GM12878 (cell line): Measurements from ENCODE around the gene SERPINB8. TPM values are rescaled to one million over a fixed set of nuclear protein-coding genes. Genes with fewer than 3 reads are reported as not detected.

Experiments
- BCL11A ChIP-seq: IDR thresholded peaks from 2 replicates; pipeline ENCODE4 v1.6.1; 2011; ENCODE audit warnings: low read depth, low read length
- BCL3 ChIP-seq: IDR thresholded peaks from 2 replicates; pipeline ENCODE4 v1.6.1; 2011; ENCODE audit warnings: borderline replicate concordance, low read depth, mild to moderate bottlenecking, moderate library complexity, low read length; ENCODE audit not compliant: insufficient read depth, poor library complexity, severe bottlenecking
- CBFB ChIP-seq: IDR thresholded peaks from 2 replicates; pipeline ENCODE4 v1.6.1; 2016; ENCODE audit warnings: antibody characterized with exemption, low read depth
- EZH2 ChIP-seq: IDR thresholded peaks from 2 replicates; pipeline ENCODE4 v1.6.1; 2012; ENCODE audit warnings: low read depth, mild to moderate bottlenecking, control low read depth, inconsistent platforms, low read length, borderline replicate concordance; ENCODE audit not compliant: control insufficient read depth
- FOXM1 ChIP-seq: IDR thresholded peaks from 2 replicates; pipeline ENCODE4 v1.6.1; 2012; ENCODE audit warnings: low read depth, mild to moderate bottlenecking, inconsistent platforms, low read length, moderate library complexity
- MEF2A ChIP-seq: IDR thresholded peaks from 2 replicates; pipeline ENCODE4 v1.6.1; 2011; ENCODE audit warnings: low read depth, mild to moderate bottlenecking, low read length, moderate library complexity; ENCODE audit not compliant: insufficient read depth
- NFIC ChIP-seq: IDR thresholded peaks from 2 replicates; pipeline ENCODE4 v1.6.1; 2012; ENCODE audit warnings: low read depth, mild to moderate bottlenecking, inconsistent platforms, low read length, moderate library complexity
- NR2F1 ChIP-seq: fragments of 450-650 bp; conservative IDR thresholded peaks from 2 replicates; pipeline ENCODE4 v1.6.1; 2017; ENCODE audit warnings: mild to moderate bottlenecking
- PML ChIP-seq: IDR thresholded peaks from 2 replicates; pipeline ENCODE4 v1.6.1; 2012; ENCODE audit warnings: low read length, inconsistent platforms
- RAD51 ChIP-seq: fragments of 450-650 bp; IDR thresholded peaks from 2 replicates; pipeline ENCODE4 v1.6.1; 2016; ENCODE audit warnings: moderate library complexity, mild to moderate bottlenecking, inconsistent platforms
- RBBP5 ChIP-seq: fragments of 200-600 bp; sonication (generic); conservative IDR thresholded peaks from 2 replicates; pipeline ENCODE4 v1.6.1; 2016
- RCOR1 ChIP-seq: conservative IDR thresholded peaks from 2 replicates; pipeline ENCODE4 v1.6.1; 2012; ENCODE audit warnings: low read depth, low read length, improper control_type of control experiment
- RFX5 ChIP-seq: IDR thresholded peaks from 2 replicates; pipeline ENCODE4 v1.6.1; 2011; ENCODE audit warnings: low read depth, low read length, improper control_type of control experiment
- SMAD5 ChIP-seq: IDR thresholded peaks from 2 replicates; pipeline ENCODE4 v1.6.1; 2016; ENCODE audit warnings: antibody characterized with exemption, low read depth
- SREBF2 ChIP-seq: IDR thresholded peaks from 2 replicates; pipeline ENCODE4 v1.6.1; 2012; ENCODE audit warnings: mild to moderate bottlenecking, low read length
- TCF3 ChIP-seq: IDR thresholded peaks from 2 replicates; pipeline ENCODE4 v1.6.1; 2012; ENCODE audit warnings: low read depth, mild to moderate bottlenecking, low read length, borderline replicate concordance; ENCODE audit not compliant: insufficient read depth
- ZBTB33 ChIP-seq: fragments of 450-650 bp; IDR thresholded peaks from 2 replicates; pipeline ENCODE4 v1.6.1; 2017; ENCODE audit warnings: mild to moderate bottlenecking
- ZNF274 ChIP-seq: IDR thresholded peaks from one replicate; pipeline ENCODE4 v1.8.0; 2011; ENCODE audit not compliant: insufficient read length, insufficient read depth
- polyA plus RNA-seq, 11 experiments: library from polyadenylated mRNA; depleted of rRNA in 4 of 11; unstranded in 6 of 11; stranded (reverse) in 5 of 11; fragments of >200 nt; fragmentation: Nextera tagmentation in 4 of 11; fragmentation: Illumina TruSeq in 1 of 11; extraction: Ambion mirVana in 4 of 11; extraction: Trizol in 1 of 11; gene quantifications; 1 replicate in 1 of 11; 2 replicates in 10 of 11; pipeline versions ENCODE4 v1.2.1 to v1.2.3, GENCODE V29; 2011 to 2016; ENCODE audit warnings: inconsistent platforms in 2 of 11, missing spikeins in 2 of 11, low read depth in 1 of 11
- total RNA-seq, 4 experiments: library from RNA; depleted of rRNA in 3 of 4; stranded (reverse); fragments of >200 nt in 3 of 4; fragmentation: Illumina TruSeq in 1 of 4; extraction: Trizol in 1 of 4; gene quantifications; 2 replicates each; pipeline versions ENCODE4 v1.2.1 to v1.2.3, GENCODE V29; 2013 to 2021
- TF ChIP-seq, protein P1 (sequence below), 3 experiments: IDR thresholded peaks in 2 of 3; conservative IDR thresholded peaks in 1 of 3; 2 replicates each; pipeline ENCODE4 v1.5.1; 2011; ENCODE audit warnings: low read depth in 3 of 3, low read length in 3 of 3, mild to moderate bottlenecking in 3 of 3, control low read depth in 2 of 3, moderate library complexity in 2 of 3, inconsistent platforms in 1 of 3, mixed read lengths in 1 of 3; ENCODE audit not compliant: control insufficient read depth in 2 of 3, insufficient read depth in 1 of 3; ENCODE audit errors: extremely low read depth in 1 of 3
- TF ChIP-seq, protein P2 (sequence below): IDR thresholded peaks from 2 replicates; pipeline ENCODE4 v1.6.1; 2011; ENCODE audit warnings: low read depth, low read length, improper control_type of control experiment, borderline replicate concordance
- TF ChIP-seq, protein P3 (sequence below): IDR thresholded peaks from 2 replicates; pipeline ENCODE4 v1.6.1; 2011; ENCODE audit warnings: borderline replicate concordance, low read depth, mild to moderate bottlenecking, moderate library complexity, mixed read lengths, low read length; ENCODE audit not compliant: insufficient read depth; ENCODE audit errors: extremely low read length
- TF ChIP-seq, protein P4 (sequence below): IDR thresholded peaks from 2 replicates; pipeline ENCODE4 v1.6.1; 2011; ENCODE audit warnings: low read depth, mild to moderate bottlenecking, low read length, moderate library complexity, borderline replicate concordance; ENCODE audit errors: extremely low read depth

Gene SERPINB8
- total and polyA plus RNA-seq, 10 of the 15 experiments (the other 5 are each of a cell fraction or from before 2014, with no cell fraction given) = 8.1 to 31.5 (median 16.7) TPM

GRCh38 chr18:63969942-63970808, at the start of gene SERPINB8 (continued):
- TF ChIP-seq MEF2A (no peak), BCL3 (peak; percentile 67), SREBF2 (no peak), RCOR1 (no peak), ZBTB33 (no peak), NFIC (no peak; the same call in 1 of the 2 replicates), FOXM1 (0 out of 2 replicates have a peak, but pooled peaks have one; percentile 1), NR2F1 (no peak), EZH2 (no peak), CBFB (no peak), SMAD5 (peak; percentile 61; the same call in 1 of the 2 replicates), RBBP5 (no peak), RFX5 (peak; percentile 62; the same call in 1 of the 2 replicates), PML (peak; percentile 83; the same call in 1 of the 2 replicates), TCF3 (peak; percentile 56; the same call in 1 of the 2 replicates), RAD51 (no peak), BCL11A (peak; percentile 11; the same call in 1 of the 2 replicates), ZNF274 (no peak)
- TF ChIP-seq, protein P1, sequence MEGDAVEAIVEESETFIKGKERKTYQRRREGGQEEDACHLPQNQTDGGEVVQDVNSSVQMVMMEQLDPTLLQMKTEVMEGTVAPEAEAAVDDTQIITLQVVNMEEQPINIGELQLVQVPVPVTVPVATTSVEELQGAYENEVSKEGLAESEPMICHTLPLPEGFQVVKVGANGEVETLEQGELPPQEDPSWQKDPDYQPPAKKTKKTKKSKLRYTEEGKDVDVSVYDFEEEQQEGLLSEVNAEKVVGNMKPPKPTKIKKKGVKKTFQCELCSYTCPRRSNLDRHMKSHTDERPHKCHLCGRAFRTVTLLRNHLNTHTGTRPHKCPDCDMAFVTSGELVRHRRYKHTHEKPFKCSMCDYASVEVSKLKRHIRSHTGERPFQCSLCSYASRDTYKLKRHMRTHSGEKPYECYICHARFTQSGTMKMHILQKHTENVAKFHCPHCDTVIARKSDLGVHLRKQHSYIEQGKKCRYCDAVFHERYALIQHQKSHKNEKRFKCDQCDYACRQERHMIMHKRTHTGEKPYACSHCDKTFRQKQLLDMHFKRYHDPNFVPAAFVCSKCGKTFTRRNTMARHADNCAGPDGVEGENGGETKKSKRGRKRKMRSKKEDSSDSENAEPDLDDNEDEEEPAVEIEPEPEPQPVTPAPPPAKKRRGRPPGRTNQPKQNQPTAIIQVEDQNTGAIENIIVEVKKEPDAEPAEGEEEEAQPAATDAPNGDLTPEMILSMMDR (IDR thresholded peaks at IDR 0.05 in 2 of 3, conservative IDR thresholded peaks at IDR 0.05 in 1 of 3; ENCODE audit: control insufficient read depth in 2 of 3, extremely low read depth in 1 of 3, insufficient read depth in 1 of 3, low read depth in 3 of 3, low read length in 3 of 3) = no peak
- TF ChIP-seq, protein P2, sequence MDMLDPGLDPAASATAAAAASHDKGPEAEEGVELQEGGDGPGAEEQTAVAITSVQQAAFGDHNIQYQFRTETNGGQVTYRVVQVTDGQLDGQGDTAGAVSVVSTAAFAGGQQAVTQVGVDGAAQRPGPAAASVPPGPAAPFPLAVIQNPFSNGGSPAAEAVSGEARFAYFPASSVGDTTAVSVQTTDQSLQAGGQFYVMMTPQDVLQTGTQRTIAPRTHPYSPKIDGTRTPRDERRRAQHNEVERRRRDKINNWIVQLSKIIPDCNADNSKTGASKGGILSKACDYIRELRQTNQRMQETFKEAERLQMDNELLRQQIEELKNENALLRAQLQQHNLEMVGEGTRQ = no peak
- TF ChIP-seq, protein P3, sequence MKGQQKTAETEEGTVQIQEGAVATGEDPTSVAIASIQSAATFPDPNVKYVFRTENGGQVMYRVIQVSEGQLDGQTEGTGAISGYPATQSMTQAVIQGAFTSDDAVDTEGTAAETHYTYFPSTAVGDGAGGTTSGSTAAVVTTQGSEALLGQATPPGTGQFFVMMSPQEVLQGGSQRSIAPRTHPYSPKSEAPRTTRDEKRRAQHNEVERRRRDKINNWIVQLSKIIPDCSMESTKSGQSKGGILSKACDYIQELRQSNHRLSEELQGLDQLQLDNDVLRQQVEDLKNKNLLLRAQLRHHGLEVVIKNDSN = no peak
- TF ChIP-seq, protein P4, sequence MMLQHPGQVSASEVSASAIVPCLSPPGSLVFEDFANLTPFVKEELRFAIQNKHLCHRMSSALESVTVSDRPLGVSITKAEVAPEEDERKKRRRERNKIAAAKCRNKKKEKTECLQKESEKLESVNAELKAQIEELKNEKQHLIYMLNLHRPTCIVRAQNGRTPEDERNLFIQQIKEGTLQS = no peak
